Suprapubic skin (tissue), 4 donors: ENCODE results near the gene DEPDC5.

Experiments
- POLR2A ChIP-seq, 2 donors: fragments of 450-650 bp; IDR thresholded peaks; one replicate each; pipeline ENCODE4 v1.6.1; 2017; ENCODE audit warnings: antibody characterized with exemption in 2 of 2, mild to moderate bottlenecking in 2 of 2, moderate library complexity in 2 of 2
- POLR2AphosphoS5 ChIP-seq, 3 donors: sonication (generic); formaldehyde crosslinking; IDR thresholded peaks; one replicate each; pipeline ENCODE4 v1.6.1; 2017; ENCODE audit warnings: antibody characterized with exemption in 3 of 3
- TF ChIP-seq, protein P1 (sequence below), 2 donors: fragments of 200-600 bp in 1 of 2; fragments of 450-650 bp in 1 of 2; sonication (generic) in 1 of 2; IDR thresholded peaks; one replicate each; pipeline ENCODE4 v1.5.1; 2016 to 2019; ENCODE audit warnings: antibody characterized with exemption in 2 of 2, mild to moderate bottlenecking in 1 of 2, moderate library complexity in 1 of 2

GRCh38 chr22:31843526-31843925, 89.7 kb downstream of the DEPDC5 start:
- TF ChIP-seq, protein P1, sequence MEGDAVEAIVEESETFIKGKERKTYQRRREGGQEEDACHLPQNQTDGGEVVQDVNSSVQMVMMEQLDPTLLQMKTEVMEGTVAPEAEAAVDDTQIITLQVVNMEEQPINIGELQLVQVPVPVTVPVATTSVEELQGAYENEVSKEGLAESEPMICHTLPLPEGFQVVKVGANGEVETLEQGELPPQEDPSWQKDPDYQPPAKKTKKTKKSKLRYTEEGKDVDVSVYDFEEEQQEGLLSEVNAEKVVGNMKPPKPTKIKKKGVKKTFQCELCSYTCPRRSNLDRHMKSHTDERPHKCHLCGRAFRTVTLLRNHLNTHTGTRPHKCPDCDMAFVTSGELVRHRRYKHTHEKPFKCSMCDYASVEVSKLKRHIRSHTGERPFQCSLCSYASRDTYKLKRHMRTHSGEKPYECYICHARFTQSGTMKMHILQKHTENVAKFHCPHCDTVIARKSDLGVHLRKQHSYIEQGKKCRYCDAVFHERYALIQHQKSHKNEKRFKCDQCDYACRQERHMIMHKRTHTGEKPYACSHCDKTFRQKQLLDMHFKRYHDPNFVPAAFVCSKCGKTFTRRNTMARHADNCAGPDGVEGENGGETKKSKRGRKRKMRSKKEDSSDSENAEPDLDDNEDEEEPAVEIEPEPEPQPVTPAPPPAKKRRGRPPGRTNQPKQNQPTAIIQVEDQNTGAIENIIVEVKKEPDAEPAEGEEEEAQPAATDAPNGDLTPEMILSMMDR (IDR thresholded peaks at IDR 0.05) = no peak
- TF ChIP-seq POLR2AphosphoS5 (IDR thresholded peaks at IDR 0.05) (no peak), POLR2A (IDR thresholded peaks at IDR 0.05) (no peak)
